HepG2 (cell line): Measurements from ENCODE around the gene CKAP5. TPM values are rescaled to one million over a fixed set of nuclear protein-coding genes. Genes with fewer than 3 reads are reported as not detected.
A peak's percentile ranks its signal among the peaks of the same experiment; 100 is the strongest.

Experiments used
- HMG20A ChIP-seq: IDR thresholded peaks from 2 replicates; pipeline ENCODE4 v1.6.1; 2016; ENCODE audit warnings: borderline replicate concordance
- NCOA5 ChIP-seq: sonication (generic); formaldehyde crosslinking; IDR thresholded peaks from 2 replicates; pipeline ENCODE4 v1.4.0; 2020; ENCODE audit warnings: missing genetic modification reagents
- PHF8 ChIP-seq: sonication (generic); formaldehyde crosslinking; IDR thresholded peaks from 2 replicates; pipeline ENCODE4 v1.5.0; 2020; ENCODE audit warnings: missing genetic modification reagents
- SMYD3 ChIP-seq: sonication (generic); formaldehyde crosslinking; IDR thresholded peaks from 2 replicates; pipeline ENCODE4 v1.8.1; 2023; ENCODE audit warnings: mild to moderate bottlenecking, missing genetic modification reagents
- SPEN ChIP-seq: sonication (generic); formaldehyde crosslinking; IDR thresholded peaks from 2 replicates; pipeline ENCODE4 v1.5.1; 2020; ENCODE audit warnings: low read depth, mild to moderate bottlenecking, missing genetic modification reagents
- THAP11 ChIP-seq: IDR thresholded peaks from 2 replicates; pipeline ENCODE4 v1.6.1; 2016; ENCODE audit warnings: missing biosample characterization, missing genetic modification reagents
- ZBTB2 ChIP-seq: sonication (generic); formaldehyde crosslinking; IDR thresholded peaks from 2 replicates; pipeline ENCODE4 v1.8.0; 2022; ENCODE audit warnings: low read depth, missing genetic modification reagents
- ZBTB49 ChIP-seq: sonication (generic); formaldehyde crosslinking; IDR thresholded peaks from 2 replicates; pipeline ENCODE4 v1.4.0; 2020; ENCODE audit warnings: missing genetic modification reagents, borderline replicate concordance
- ZFP1 ChIP-seq: IDR thresholded peaks from 2 replicates; pipeline ENCODE4 v1.6.1; 2016
- ZFYVE20 ChIP-seq: sonication (generic); formaldehyde crosslinking; IDR thresholded peaks from 2 replicates; pipeline ENCODE4 v1.8.0; 2023; ENCODE audit warnings: low read depth, mild to moderate bottlenecking, moderate library complexity, missing genetic modification reagents, borderline replicate concordance
- ZNF207 ChIP-seq: fragments of 450-650 bp; IDR thresholded peaks from 2 replicates; pipeline ENCODE4 v1.6.1; 2016; ENCODE audit warnings: antibody characterized with exemption, borderline replicate concordance
- ZNF263 ChIP-seq: sonication (generic); formaldehyde crosslinking; IDR thresholded peaks from 2 replicates; pipeline ENCODE4 v1.4.0; 2020; ENCODE audit warnings: missing genetic modification reagents
- ZNF331 ChIP-seq: sonication (generic); formaldehyde crosslinking; IDR thresholded peaks from 2 replicates; pipeline ENCODE4 v1.4.0; 2020; ENCODE audit warnings: missing genetic modification reagents
- ZNF333 ChIP-seq: sonication (generic); formaldehyde crosslinking; IDR thresholded peaks from 2 replicates; pipeline ENCODE4 v1.4.0; 2020; ENCODE audit warnings: mild to moderate bottlenecking, missing genetic modification reagents, borderline replicate concordance
- ZNF337 ChIP-seq: sonication (generic); formaldehyde crosslinking; IDR thresholded peaks from 2 replicates; pipeline ENCODE4 v1.5.1; 2020; ENCODE audit warnings: missing genetic modification reagents, low read depth, mild to moderate bottlenecking, borderline replicate concordance
- ZNF350 ChIP-seq: sonication (generic); formaldehyde crosslinking; IDR thresholded peaks from 2 replicates; pipeline ENCODE4 v1.4.0; 2020; ENCODE audit warnings: mild to moderate bottlenecking, low read depth, missing genetic modification reagents, borderline replicate concordance
- ZNF44 ChIP-seq: sonication (generic); formaldehyde crosslinking; IDR thresholded peaks from 2 replicates; pipeline ENCODE4 v1.5.1; 2020; ENCODE audit warnings: mild to moderate bottlenecking, missing genetic modification reagents
- ZNF446 ChIP-seq: sonication (generic); formaldehyde crosslinking; IDR thresholded peaks from 2 replicates; pipeline ENCODE4 v1.5.0; 2020; ENCODE audit warnings: mild to moderate bottlenecking, missing genetic modification reagents
- ZNF747 ChIP-seq: sonication (generic); formaldehyde crosslinking; IDR thresholded peaks from 2 replicates; pipeline ENCODE4 v1.8.1; 2023; ENCODE audit warnings: missing genetic modification reagents, mild to moderate bottlenecking, borderline replicate concordance
- polyA plus RNA-seq, 8 experiments: library from polyadenylated mRNA; depleted of rRNA in 3 of 8; stranded (reverse) in 7 of 8; unstranded in 1 of 8; fragments of >200 nt; fragmentation: Illumina TruSeq in 4 of 8; extraction: Trizol in 4 of 8; gene quantifications; 2 replicates each; pipeline versions ENCODE4 v1.2.1 to v1.2.3, GENCODE V29; 2011 to 2016; ENCODE audit warnings: low read depth in 4 of 8, missing spikeins in 1 of 8, mixed read lengths in 1 of 8; ENCODE audit not compliant: insufficient read depth in 1 of 8
- total RNA-seq, 5 experiments: library from RNA; depleted of rRNA; stranded (reverse); fragments of >200 nt; fragmentation: Illumina TruSeq; extraction: Trizol; gene quantifications; 2 replicates each; pipeline ENCODE4 v1.2.3, GENCODE V29; 2016; ENCODE audit warnings: low read depth in 1 of 5
- TF ChIP-seq, protein P1 (sequence below): IDR thresholded peaks from 2 replicates; pipeline ENCODE4 v1.6.1; 2016; ENCODE audit warnings: mild to moderate bottlenecking
- TF ChIP-seq, protein P2 (sequence below): sonication (generic); formaldehyde crosslinking; IDR thresholded peaks from 2 replicates; pipeline ENCODE4 v1.4.0; 2020; ENCODE audit warnings: missing genetic modification reagents
- TF ChIP-seq, protein P3 (sequence below), 2 experiments: fragments of 450-650 bp in 1 of 2; sonication (generic) in 1 of 2; formaldehyde crosslinking; IDR thresholded peaks; 2 replicates each; pipeline versions ENCODE4 v1.5.0 to v1.8.0; 2020 to 2022; ENCODE audit warnings: mild to moderate bottlenecking in 1 of 2, missing genetic modification reagents in 1 of 2

Gene CKAP5
- total and polyA plus RNA-seq, 2 of the 13 experiments (the other 11 are each of a cell fraction or from before 2014, with no cell fraction given), result 79.2 to 103 TPM

DNA sequence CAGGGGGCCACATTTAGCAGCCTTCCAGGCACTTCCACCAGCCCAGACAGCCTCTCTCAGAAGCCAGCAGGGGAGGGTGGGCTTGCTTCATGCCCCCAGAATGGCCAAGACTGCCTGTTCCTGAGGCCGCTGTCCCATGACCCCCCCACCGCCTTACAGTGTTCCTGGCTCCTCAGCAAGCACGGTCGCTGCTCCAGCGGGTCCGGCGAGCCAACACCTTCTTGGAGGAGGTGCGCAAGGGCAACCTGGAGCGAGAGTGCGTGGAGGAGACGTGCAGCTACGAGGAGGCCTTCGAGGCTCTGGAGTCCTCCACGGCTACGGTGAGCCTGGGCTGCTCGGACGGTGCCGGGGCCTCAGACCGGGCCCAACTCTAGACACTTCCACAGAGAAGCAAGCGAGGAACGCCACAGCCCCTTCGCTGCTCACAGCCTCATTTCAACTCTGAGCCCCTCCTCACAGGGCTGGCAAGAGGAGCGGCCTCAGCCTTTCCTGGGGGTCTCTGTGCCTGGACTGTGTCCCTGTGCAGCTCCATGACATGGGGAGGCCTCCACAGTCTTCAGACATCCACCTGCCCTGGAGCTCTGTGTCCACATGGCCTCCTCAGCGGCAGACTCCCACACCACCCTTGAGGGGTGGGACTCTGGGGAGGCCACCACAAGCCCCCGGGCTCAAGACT is 126.4 kb downstream of the CKAP5 start (continued):
- TF ChIP-seq, protein P1, sequence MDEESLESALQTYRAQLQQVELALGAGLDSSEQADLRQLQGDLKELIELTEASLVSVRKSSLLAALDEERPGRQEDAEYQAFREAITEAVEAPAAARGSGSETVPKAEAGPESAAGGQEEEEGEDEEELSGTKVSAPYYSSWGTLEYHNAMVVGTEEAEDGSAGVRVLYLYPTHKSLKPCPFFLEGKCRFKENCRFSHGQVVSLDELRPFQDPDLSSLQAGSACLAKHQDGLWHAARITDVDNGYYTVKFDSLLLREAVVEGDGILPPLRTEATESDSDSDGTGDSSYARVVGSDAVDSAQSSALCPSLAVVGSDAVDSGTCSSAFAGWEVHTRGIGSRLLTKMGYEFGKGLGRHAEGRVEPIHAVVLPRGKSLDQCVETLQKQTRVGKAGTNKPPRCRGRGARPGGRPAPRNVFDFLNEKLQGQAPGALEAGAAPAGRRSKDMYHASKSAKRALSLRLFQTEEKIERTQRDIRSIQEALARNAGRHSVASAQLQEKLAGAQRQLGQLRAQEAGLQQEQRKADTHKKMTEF (CRISPR knock-in tag), result peak; percentile 4; the same call in 1 of the 2 replicates
- TF ChIP-seq, protein P2, sequence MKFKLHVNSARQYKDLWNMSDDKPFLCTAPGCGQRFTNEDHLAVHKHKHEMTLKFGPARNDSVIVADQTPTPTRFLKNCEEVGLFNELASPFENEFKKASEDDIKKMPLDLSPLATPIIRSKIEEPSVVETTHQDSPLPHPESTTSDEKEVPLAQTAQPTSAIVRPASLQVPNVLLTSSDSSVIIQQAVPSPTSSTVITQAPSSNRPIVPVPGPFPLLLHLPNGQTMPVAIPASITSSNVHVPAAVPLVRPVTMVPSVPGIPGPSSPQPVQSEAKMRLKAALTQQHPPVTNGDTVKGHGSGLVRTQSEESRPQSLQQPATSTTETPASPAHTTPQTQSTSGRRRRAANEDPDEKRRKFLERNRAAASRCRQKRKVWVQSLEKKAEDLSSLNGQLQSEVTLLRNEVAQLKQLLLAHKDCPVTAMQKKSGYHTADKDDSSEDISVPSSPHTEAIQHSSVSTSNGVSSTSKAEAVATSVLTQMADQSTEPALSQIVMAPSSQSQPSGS (CRISPR knock-in tag), result no peak
- TF ChIP-seq PHF8 (CRISPR knock-in tag), result peak; percentile 44; the same call in 1 of the 2 replicates
- TF ChIP-seq ZFYVE20 (CRISPR knock-in tag), result 0 out of 2 replicates have a peak, but pooled peaks have one; percentile 40
- TF ChIP-seq SMYD3 (CRISPR knock-in tag), result no peak
- 0 out of 2 replicates have a peak, but pooled peaks have one; percentile 18 for TF ChIP-seq ZNF331 (CRISPR knock-in tag)
- TF ChIP-seq, protein P3, sequence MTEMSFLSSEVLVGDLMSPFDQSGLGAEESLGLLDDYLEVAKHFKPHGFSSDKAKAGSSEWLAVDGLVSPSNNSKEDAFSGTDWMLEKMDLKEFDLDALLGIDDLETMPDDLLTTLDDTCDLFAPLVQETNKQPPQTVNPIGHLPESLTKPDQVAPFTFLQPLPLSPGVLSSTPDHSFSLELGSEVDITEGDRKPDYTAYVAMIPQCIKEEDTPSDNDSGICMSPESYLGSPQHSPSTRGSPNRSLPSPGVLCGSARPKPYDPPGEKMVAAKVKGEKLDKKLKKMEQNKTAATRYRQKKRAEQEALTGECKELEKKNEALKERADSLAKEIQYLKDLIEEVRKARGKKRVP (CRISPR knock-in tag; IDR thresholded peaks at IDR 0.05), result no peak
- TF ChIP-seq ZFP1 (CRISPR knock-in tag), result no peak
- TF ChIP-seq NCOA5 (CRISPR knock-in tag), result no peak
- TF ChIP-seq SPEN (CRISPR knock-in tag), result 0 out of 2 replicates have a peak, but pooled peaks have one; percentile 13
- no peak for TF ChIP-seq THAP11 (CRISPR knock-in tag)
- 0 out of 2 replicates have a peak, but pooled peaks have one; percentile 21 for TF ChIP-seq ZNF337 (CRISPR knock-in tag)
- TF ChIP-seq ZNF747, result 0 out of 2 replicates have a peak, but pooled peaks have one; percentile 8
- 0 out of 2 replicates have a peak, but pooled peaks have one; percentile 1 for TF ChIP-seq ZBTB2 (CRISPR knock-in tag)
- TF ChIP-seq ZBTB49, result no peak
- TF ChIP-seq ZNF207, result no peak
- TF ChIP-seq ZNF350 (CRISPR knock-in tag), result 0 out of 2 replicates have a peak, but pooled peaks have one; percentile 43
- 0 out of 2 replicates have a peak, but pooled peaks have one; percentile 38 for TF ChIP-seq ZNF446
- 0 out of 2 replicates have a peak, but pooled peaks have one; percentile 29 for TF ChIP-seq ZNF263
- TF ChIP-seq ZNF333 (CRISPR knock-in tag), result peak; percentile 47
- TF ChIP-seq ZNF44 (CRISPR knock-in tag), result 0 out of 2 replicates have a peak, but pooled peaks have one; percentile 61
- TF ChIP-seq HMG20A (CRISPR knock-in tag), result no peak
